HEK293T (cell line): Measurements from ENCODE around the gene NUDT14.

Experiments used
- ARNT ChIP-seq: fragments of 450-650 bp; IDR thresholded peaks from 2 replicates; pipeline ENCODE4 v1.6.1; 2017; ENCODE audit warnings: mild to moderate bottlenecking
- CTBP1 ChIP-seq: fragments of 450-650 bp; IDR thresholded peaks from 2 replicates; pipeline ENCODE4 v1.6.1; 2016; ENCODE audit warnings: borderline replicate concordance
- ELF4 ChIP-seq: fragments of 450-650 bp; IDR thresholded peaks from 2 replicates; pipeline ENCODE4 v1.6.1; 2017; ENCODE audit warnings: antibody characterized with exemption
- FOXA1 ChIP-seq: fragments of 450-650 bp; IDR thresholded peaks from 2 replicates; pipeline ENCODE4 v1.6.1; 2016; ENCODE audit warnings: mild to moderate bottlenecking
- FOXK2 ChIP-seq: fragments of 450-650 bp; IDR thresholded peaks from 2 replicates; pipeline ENCODE4 v1.6.1; 2016; ENCODE audit warnings: mild to moderate bottlenecking
- FOXM1 ChIP-seq: fragments of 450-650 bp; IDR thresholded peaks from 2 replicates; pipeline ENCODE4 v1.6.1; 2017; ENCODE audit warnings: mild to moderate bottlenecking, borderline replicate concordance
- HDGF ChIP-seq: fragments of 450-650 bp; IDR thresholded peaks from 2 replicates; pipeline ENCODE4 v1.6.1; 2017; ENCODE audit warnings: antibody characterized with exemption, borderline replicate concordance
- L3MBTL2 ChIP-seq: fragments of 450-650 bp; conservative IDR thresholded peaks from 2 replicates; pipeline ENCODE4 v1.6.1; 2016; ENCODE audit warnings: mild to moderate bottlenecking
- NFRKB ChIP-seq: fragments of 450-650 bp; IDR thresholded peaks from 2 replicates; pipeline ENCODE4 v1.6.1; 2016; ENCODE audit warnings: mild to moderate bottlenecking, moderate library complexity
- SP1 ChIP-seq: fragments of 450-650 bp; IDR thresholded peaks from 2 replicates; pipeline ENCODE4 v1.6.1; 2017
- SUZ12 ChIP-seq: fragments of 450-650 bp; IDR thresholded peaks from 2 replicates; pipeline ENCODE4 v1.6.1; 2016; ENCODE audit warnings: mild to moderate bottlenecking
- ZNF384 ChIP-seq: fragments of 450-650 bp; IDR thresholded peaks from 2 replicates; pipeline ENCODE4 v1.6.1; 2016
- TF ChIP-seq, protein P1 (sequence below): fragments of 450-650 bp; IDR thresholded peaks from 2 replicates; pipeline ENCODE4 v1.6.1; 2016

DNA sequence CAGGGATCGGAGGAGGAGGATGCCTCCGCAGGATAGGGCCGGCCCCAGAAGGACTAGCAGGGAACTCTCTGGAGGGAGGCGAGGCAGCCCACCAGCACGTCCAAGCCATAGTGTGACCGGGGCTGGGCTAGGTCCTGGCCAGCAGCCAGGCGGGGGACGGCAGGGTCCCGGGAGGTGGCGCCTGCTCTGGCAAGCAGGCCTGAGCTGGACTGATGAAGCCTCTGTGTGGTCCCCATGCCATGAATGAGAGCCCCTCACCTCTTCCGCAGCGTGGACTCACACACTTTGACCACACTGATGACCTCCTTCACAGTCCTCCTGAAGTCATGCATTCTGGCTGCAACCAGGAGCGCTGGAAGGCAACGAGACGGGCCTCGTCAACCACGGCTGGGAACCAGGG is 47.5 kb upstream of the NUDT14 start:
- TF ChIP-seq CTBP1 (no peak), HDGF (no peak), FOXM1 (no peak), NFRKB (no peak), SP1 (no peak), ARNT (no peak), FOXK2 (no peak), FOXA1 (no peak), ELF4 (no peak), ZNF384 (no peak), L3MBTL2 (no peak), SUZ12 (no peak)
- TF ChIP-seq, protein P1, sequence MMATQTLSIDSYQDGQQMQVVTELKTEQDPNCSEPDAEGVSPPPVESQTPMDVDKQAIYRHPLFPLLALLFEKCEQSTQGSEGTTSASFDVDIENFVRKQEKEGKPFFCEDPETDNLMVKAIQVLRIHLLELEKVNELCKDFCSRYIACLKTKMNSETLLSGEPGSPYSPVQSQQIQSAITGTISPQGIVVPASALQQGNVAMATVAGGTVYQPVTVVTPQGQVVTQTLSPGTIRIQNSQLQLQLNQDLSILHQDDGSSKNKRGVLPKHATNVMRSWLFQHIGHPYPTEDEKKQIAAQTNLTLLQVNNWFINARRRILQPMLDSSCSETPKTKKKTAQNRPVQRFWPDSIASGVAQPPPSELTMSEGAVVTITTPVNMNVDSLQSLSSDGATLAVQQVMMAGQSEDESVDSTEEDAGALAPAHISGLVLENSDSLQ, result no peak
